Measurements from ENCODE around the gene BRIP1. TPM values are rescaled to one million over a fixed set of nuclear protein-coding genes. Genes with fewer than 3 reads are reported as not detected.
"Not testable (repeated sequence)": the region's sequence is repeated elsewhere in the genome, so short reads cannot be mapped to it uniquely, and the experiment has no call there.

Gene BRIP1
- total RNA-seq, 2 experiments from 2014 or later = 1.0 to 1.9 TPM

DNA sequence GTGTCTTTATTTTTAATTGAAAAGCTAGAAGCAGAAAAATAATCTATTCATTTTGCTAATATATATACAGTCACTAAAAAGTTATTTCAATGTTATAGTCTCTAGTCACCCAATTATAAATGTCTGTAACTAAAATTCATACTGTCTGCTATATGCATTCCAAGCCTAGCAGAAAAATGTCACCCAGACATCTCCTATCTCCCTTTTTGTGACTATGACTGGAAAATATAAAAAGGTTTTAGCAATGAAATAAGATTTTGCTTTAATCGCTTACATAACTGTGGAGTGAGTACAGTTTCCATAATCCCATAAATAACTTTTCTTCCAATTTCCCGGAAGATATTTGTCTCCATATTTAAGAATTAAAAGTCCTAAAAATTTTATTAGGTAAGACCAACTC is 88.6 kb downstream of the BRIP1 start:
- intact Hi-C loops (cut with DNase I, micrococcal nuclease) = no loop called here
- ChIA-PET CTCF (no interaction called here), POLR2A (no interaction called here)
- Mint-ChIP-seq H3K27ac (no peak overlapping the region), H3K36me3 (ENCODE audit: low read depth) (peaks cover 21% of the 10 kb centered on the region), H3K9me3 (peaks cover 8% of the 10 kb centered on the region), H3K4me1 (ENCODE audit: low read depth) (no peaks in the 10 kb centered on the region), H3K4me3 (no peak overlapping the region), H3K27me3 (no peaks in the 10 kb centered on the region)
- H3K36me3 ChIP-seq (ENCODE audit: insufficient read depth, low read length) = no peaks in the 10 kb centered on the region
- peaks cover 4 to 7% of the 10 kb centered on the region in 2 experiments for H3K9me3 ChIP-seq (ENCODE audit: control insufficient read depth in 1 of 2, insufficient read depth in 1 of 2, low read length in 2 of 2)
- no peak overlapping the region for H3K4me3 ChIP-seq (ENCODE audit: low read length)
- TF ChIP-seq, protein P1, sequence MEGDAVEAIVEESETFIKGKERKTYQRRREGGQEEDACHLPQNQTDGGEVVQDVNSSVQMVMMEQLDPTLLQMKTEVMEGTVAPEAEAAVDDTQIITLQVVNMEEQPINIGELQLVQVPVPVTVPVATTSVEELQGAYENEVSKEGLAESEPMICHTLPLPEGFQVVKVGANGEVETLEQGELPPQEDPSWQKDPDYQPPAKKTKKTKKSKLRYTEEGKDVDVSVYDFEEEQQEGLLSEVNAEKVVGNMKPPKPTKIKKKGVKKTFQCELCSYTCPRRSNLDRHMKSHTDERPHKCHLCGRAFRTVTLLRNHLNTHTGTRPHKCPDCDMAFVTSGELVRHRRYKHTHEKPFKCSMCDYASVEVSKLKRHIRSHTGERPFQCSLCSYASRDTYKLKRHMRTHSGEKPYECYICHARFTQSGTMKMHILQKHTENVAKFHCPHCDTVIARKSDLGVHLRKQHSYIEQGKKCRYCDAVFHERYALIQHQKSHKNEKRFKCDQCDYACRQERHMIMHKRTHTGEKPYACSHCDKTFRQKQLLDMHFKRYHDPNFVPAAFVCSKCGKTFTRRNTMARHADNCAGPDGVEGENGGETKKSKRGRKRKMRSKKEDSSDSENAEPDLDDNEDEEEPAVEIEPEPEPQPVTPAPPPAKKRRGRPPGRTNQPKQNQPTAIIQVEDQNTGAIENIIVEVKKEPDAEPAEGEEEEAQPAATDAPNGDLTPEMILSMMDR (IDR thresholded peaks at IDR 0.05) = no peak
- no peaks in the 10 kb centered on the region for H3K27me3 ChIP-seq (ENCODE audit: control insufficient read depth in 1 of 2, insufficient read depth in 2 of 2, low read length in 2 of 2)
- ATAC-seq (ENCODE audit: poor library complexity) (no peak), DNase-seq (no peak)
- no peaks in the 10 kb centered on the region for H3K4me1 ChIP-seq (ENCODE audit: insufficient read depth, low read length)
- H3K27ac ChIP-seq (ENCODE audit: low read depth in 1 of 2, low read length in 2 of 2) = no peak overlapping the region

DNA sequence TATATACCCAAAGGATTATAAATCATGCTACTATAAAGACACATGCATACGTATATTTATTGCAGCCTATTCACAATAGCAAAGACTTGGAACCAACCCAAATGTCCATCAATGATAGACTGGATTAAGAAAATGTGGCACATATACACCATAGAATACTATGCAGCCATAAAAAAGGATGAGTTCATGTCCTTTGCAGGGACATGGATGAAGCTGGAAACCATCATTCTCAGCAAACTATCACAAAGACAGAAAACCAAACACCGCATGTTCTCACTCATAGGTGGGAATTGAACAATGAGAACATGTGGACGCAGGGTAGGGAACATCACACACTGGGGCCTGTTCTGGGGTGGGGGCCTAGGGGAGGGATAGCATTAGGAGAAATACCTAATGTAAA is 89.2 kb downstream of the BRIP1 start:
- POLR2A ChIA-PET; H3K4me3 Mint-ChIP-seq; H3K27ac ChIP-seq (ENCODE audit: low read depth in 1 of 2, low read length in 2 of 2); CTCF ChIA-PET; intact Hi-C loops (cut with DNase I, micrococcal nuclease); ATAC-seq (ENCODE audit: poor library complexity); H3K4me3 ChIP-seq (ENCODE audit: low read length); H3K27me3 ChIP-seq (ENCODE audit: control insufficient read depth in 1 of 2, insufficient read depth in 2 of 2, low read length in 2 of 2); H3K4me1 Mint-ChIP-seq (ENCODE audit: low read depth); H3K36me3 ChIP-seq (ENCODE audit: insufficient read depth, low read length); H3K27ac Mint-ChIP-seq; H3K4me1 ChIP-seq (ENCODE audit: insufficient read depth, low read length); H3K9me3 ChIP-seq (ENCODE audit: control insufficient read depth in 1 of 2, insufficient read depth in 1 of 2, low read length in 2 of 2); DNase-seq; H3K27me3 Mint-ChIP-seq; H3K9me3 Mint-ChIP-seq: not testable (repeated sequence)
- peaks cover 27% of the 10 kb centered on the region for H3K36me3 Mint-ChIP-seq (ENCODE audit: low read depth)

DNA sequence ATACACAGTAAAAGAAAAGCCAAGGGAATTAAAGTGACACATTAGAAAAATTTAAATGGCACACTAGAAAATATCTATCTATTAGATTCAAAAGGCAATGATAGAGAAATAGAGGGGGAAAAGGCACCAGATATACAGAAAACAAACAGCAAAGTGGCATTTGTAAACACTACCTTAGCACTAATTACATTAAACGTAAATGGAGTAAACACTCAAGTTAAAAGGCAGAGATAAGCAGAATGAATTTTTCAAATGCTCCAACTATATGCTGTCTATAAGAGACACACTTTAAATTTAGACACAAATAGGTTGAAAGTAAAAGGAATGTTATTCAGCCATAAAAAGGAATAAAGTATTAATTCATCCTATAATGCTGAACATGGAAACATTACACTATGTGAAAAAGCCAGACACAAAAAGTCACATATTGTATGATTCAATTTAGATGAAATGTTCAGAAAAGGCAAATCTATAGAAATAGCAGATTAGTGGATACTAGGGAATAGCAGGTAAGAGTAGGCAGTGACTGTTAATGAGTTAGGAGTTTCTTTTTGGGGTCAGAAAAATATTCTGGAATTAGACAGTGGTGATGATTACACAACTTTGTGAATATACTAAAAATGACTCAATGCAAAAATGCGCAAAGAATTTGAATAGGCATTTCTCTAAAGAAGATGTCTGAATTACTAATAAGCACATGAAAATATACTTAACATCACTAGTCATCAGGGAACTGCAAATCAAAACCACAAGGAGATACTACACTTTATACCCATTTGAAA is 92.4 kb downstream of the BRIP1 start:
- Mint-ChIP-seq H3K36me3 (ENCODE audit: low read depth) (peaks cover 34% of the 10 kb centered on the region), H3K4me3 (no peak overlapping the region), H3K4me1 (ENCODE audit: low read depth) (no peaks in the 10 kb centered on the region), H3K9me3 (peaks cover 8% of the 10 kb centered on the region), H3K27me3 (no peaks in the 10 kb centered on the region), H3K27ac (no peak overlapping the region)
- Histone ChIP-seq H3K9me3 (ENCODE audit: control insufficient read depth in 1 of 2, insufficient read depth in 1 of 2, low read length in 2 of 2) (peaks cover 4 to 7% of the 10 kb centered on the region in 2 experiments), H3K27ac (ENCODE audit: low read depth in 1 of 2, low read length in 2 of 2) (no peak overlapping the region), H3K4me1 (ENCODE audit: insufficient read depth, low read length) (no peaks in the 10 kb centered on the region), H3K36me3 (ENCODE audit: insufficient read depth, low read length) (no peaks in the 10 kb centered on the region), H3K27me3 (ENCODE audit: control insufficient read depth in 1 of 2, insufficient read depth in 2 of 2, low read length in 2 of 2) (no peaks in the 10 kb centered on the region), H3K4me3 (ENCODE audit: low read length) (no peak overlapping the region)
- no peak for DNase-seq
- intact Hi-C loops (cut with DNase I, micrococcal nuclease) = no loop called here
- no peak for ATAC-seq (ENCODE audit: poor library complexity)
- POLR2A ChIA-PET = no interaction called here
- CTCF ChIA-PET = no interaction called here
- TF ChIP-seq, protein P1 (IDR thresholded peaks at IDR 0.05) = no peak

DNA sequence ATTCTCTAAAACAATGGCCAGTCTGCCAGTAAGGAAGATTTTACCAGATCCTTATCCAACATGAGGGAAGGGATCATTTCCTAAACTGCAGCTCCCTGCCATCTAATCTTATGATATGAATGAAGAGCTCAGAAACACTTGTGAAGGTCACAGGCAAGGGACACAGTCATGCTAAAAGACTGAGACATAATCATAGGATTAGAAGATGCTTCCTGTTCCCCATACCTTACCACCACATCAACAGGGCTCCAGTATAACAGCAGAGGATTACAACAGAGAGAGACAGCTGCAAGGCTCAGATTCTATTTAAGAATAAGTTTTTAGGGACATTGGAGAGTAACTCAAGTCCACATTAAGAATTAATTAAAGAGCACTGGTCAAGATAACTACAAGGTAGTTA is 93.3 kb downstream of the BRIP1 start:
- no peak for DNase-seq
- Histone ChIP-seq H3K9me3 (ENCODE audit: control insufficient read depth in 1 of 2, insufficient read depth in 1 of 2, low read length in 2 of 2) (peaks cover 4 to 7% of the 10 kb centered on the region in 2 experiments), H3K4me3 (ENCODE audit: low read length) (no peak overlapping the region), H3K4me1 (ENCODE audit: insufficient read depth, low read length) (no peaks in the 10 kb centered on the region), H3K27ac (ENCODE audit: low read depth in 1 of 2, low read length in 2 of 2) (no peak overlapping the region), H3K36me3 (ENCODE audit: insufficient read depth, low read length) (no peaks in the 10 kb centered on the region), H3K27me3 (ENCODE audit: control insufficient read depth in 1 of 2, insufficient read depth in 2 of 2, low read length in 2 of 2) (no peaks in the 10 kb centered on the region)
- Mint-ChIP-seq H3K36me3 (ENCODE audit: low read depth) (peaks cover 34% of the 10 kb centered on the region), H3K27me3 (no peaks in the 10 kb centered on the region), H3K4me3 (no peak overlapping the region), H3K9me3 (peaks cover 8% of the 10 kb centered on the region), H3K4me1 (ENCODE audit: low read depth) (no peaks in the 10 kb centered on the region), H3K27ac (no peak overlapping the region)
- POLR2A ChIA-PET = no interaction called here
- TF ChIP-seq, protein P1 (IDR thresholded peaks at IDR 0.05) = no peak
- CTCF ChIA-PET = no interaction called here
- no peak for ATAC-seq (ENCODE audit: poor library complexity)
- intact Hi-C loops (cut with DNase I, micrococcal nuclease) = no loop called here

All from CD4-positive, alpha-beta T cell (primary cell).